GM12878 (cell line): ENCODE data around the gene GUCY1B1.

ENCODE experiments used
- ATF3 ChIP-seq: IDR thresholded peaks from 2 replicates; pipeline ENCODE4 v1.6.1; 2011; ENCODE audit warnings: low read depth, mild to moderate bottlenecking, low read length, moderate library complexity, borderline replicate concordance; ENCODE audit errors: extremely low read depth
- SP1 ChIP-seq: IDR thresholded peaks from one replicate; pipeline ENCODE4 v1.6.1; 2011; ENCODE audit warnings: low read depth, low read length

- no peak for TF ChIP-seq SP1
- TF ChIP-seq ATF3, result no peak
These were observed 97.1 kb downstream of the GUCY1B1 start for GRCh38 chr4:155855897-155856296.
